ENCODE measurements around the gene SLC4A4.

The SLC4A4 gene

GRCh38 chr4:71602289-71602900 is 263.6 kb downstream of the SLC4A4 start:
- DNase-seq (ENCODE audit: low spot score) = peak; percentile 19

- no peak for DNase-seq (ENCODE audit: low spot score)
These were observed 266.0 kb downstream of the SLC4A4 start for GRCh38 chr4:71604785-71605184.

- DNase-seq (ENCODE audit: low spot score) = no peak
These were observed 268.3 kb downstream of the SLC4A4 start for GRCh38 chr4:71607109-71607508.

- DNase-seq (ENCODE audit: low spot score) = peak; percentile 67
These were observed 269.2 kb downstream of the SLC4A4 start for GRCh38 chr4:71607780-71608677.

- no peak for DNase-seq (ENCODE audit: low spot score)
These were observed 269.9 kb downstream of the SLC4A4 start for GRCh38 chr4:71608678-71609071.

GRCh38 chr4:71609167-71609566 is 270.3 kb downstream of the SLC4A4 start:
- DNase-seq (ENCODE audit: low spot score) = no peak

- no peak for DNase-seq (ENCODE audit: low spot score)
These were observed 270.8 kb downstream of the SLC4A4 start for GRCh38 chr4:71609651-71610050.

GRCh38 chr4:71614621-71615020 is 275.8 kb downstream of the SLC4A4 start:
- DNase-seq (ENCODE audit: low spot score) = peak; percentile 56

GRCh38 chr4:71616168-71616811 is 277.5 kb downstream of the SLC4A4 start:
- DNase-seq (ENCODE audit: low spot score) = no peak
